ENCODE results near the gene CASP9. TPM values are rescaled to one million over a fixed set of nuclear protein-coding genes. Genes with fewer than 3 reads are reported as not detected.

The CASP9 gene
- total RNA-seq, 1 experiment from 2014 or later = 12.4 TPM

- no peak overlapping the region for H3K4me3 ChIP-seq
- no peaks in the 10 kb centered on the region for H4K20me1 ChIP-seq (ENCODE audit: insufficient read depth)
- ChIA-PET POLR2A (ENCODE audit: unreplicated experiment) (no interaction called here), CTCF (no interaction called here)
- H3K27ac ChIP-seq = no peak overlapping the region
- H3K9me2 ChIP-seq (ENCODE audit: insufficient read depth) = no peaks in the 10 kb centered on the region
- H3K36me3 ChIP-seq (ENCODE audit: low read depth) = no peaks in the 10 kb centered on the region
- TF ChIP-seq CTCF (conservative IDR thresholded peaks at IDR 0.05) = no peak
- TF ChIP-seq EZH2 (IDR thresholded peaks at IDR 0.05; ENCODE audit: low read depth) = no peak
- no peak overlapping the region for H3K4me2 ChIP-seq
- no peaks in the 10 kb centered on the region for H3K27me3 ChIP-seq (ENCODE audit: insufficient read depth, low read depth)
- H3F3A ChIP-seq (ENCODE audit: insufficient read depth, low read depth) = peaks cover 6% of the 10 kb centered on the region; the same call in 1 of the 2 replicates
- H3K79me2 ChIP-seq (ENCODE audit: low read depth) = no peaks in the 10 kb centered on the region
- intact Hi-C loops (cut with micrococcal nuclease; ENCODE audit: unreplicated experiment) = no loop called here
- DNase-seq = peak in 1 of 2 experiments; percentile 36
- no peaks in the 10 kb centered on the region for H3K9me3 ChIP-seq (ENCODE audit: insufficient read depth, low read depth)
- no TSS peak for BruUV-seq (replicated peaks)
- H2AFZ ChIP-seq = no peak overlapping the region
- H3K4me1 ChIP-seq (replicated peaks; ENCODE audit: insufficient read depth) = 0 out of 2 replicates have a peak, but pooled peaks cover 4% of the 10 kb centered on the region
Observed at GRCh38 chr1:15454256-15454655, 69.8 kb downstream of the CASP9 start.

- peaks cover 6% of the 10 kb centered on the region; the same call in 1 of the 2 replicates for H3F3A ChIP-seq (ENCODE audit: insufficient read depth, low read depth)
- no peak overlapping the region for H2AFZ ChIP-seq
- 0 out of 2 replicates have a peak, but pooled peaks cover 4% of the 10 kb centered on the region for H3K4me1 ChIP-seq (replicated peaks; ENCODE audit: insufficient read depth)
- no peak overlapping the region for H3K27ac ChIP-seq
- no peak for DNase-seq
- intact Hi-C loops (cut with micrococcal nuclease; ENCODE audit: unreplicated experiment) = no loop called here
- no peaks in the 10 kb centered on the region for H3K36me3 ChIP-seq (ENCODE audit: low read depth)
- no peak overlapping the region for H3K4me2 ChIP-seq
- CTCF ChIA-PET = no interaction called here
- BruUV-seq (replicated peaks) = no TSS peak
- H3K27me3 ChIP-seq (ENCODE audit: insufficient read depth, low read depth) = no peaks in the 10 kb centered on the region
- TF ChIP-seq EZH2 (IDR thresholded peaks at IDR 0.05; ENCODE audit: low read depth) = no peak
- no peak for TF ChIP-seq CTCF (conservative IDR thresholded peaks at IDR 0.05)
- no peak overlapping the region for H3K4me3 ChIP-seq
- H4K20me1 ChIP-seq (ENCODE audit: insufficient read depth) = no peaks in the 10 kb centered on the region
- POLR2A ChIA-PET (ENCODE audit: unreplicated experiment) = no interaction called here
- H3K9me3 ChIP-seq (ENCODE audit: insufficient read depth, low read depth) = no peaks in the 10 kb centered on the region
- no peaks in the 10 kb centered on the region for H3K79me2 ChIP-seq (ENCODE audit: low read depth)
- H3K9me2 ChIP-seq (ENCODE audit: insufficient read depth) = no peaks in the 10 kb centered on the region
Observed at GRCh38 chr1:15453734-15454133, 70.3 kb downstream of the CASP9 start.

GRCh38 chr1:15452866-15453571 lies 71.0 kb downstream of the CASP9 start:
- 0 out of 2 replicates have a peak, but pooled peaks cover 4% of the 10 kb centered on the region for H3K4me1 ChIP-seq (replicated peaks; ENCODE audit: insufficient read depth)
- H2AFZ ChIP-seq = no peak overlapping the region
- no peaks in the 10 kb centered on the region for H3K27me3 ChIP-seq (ENCODE audit: insufficient read depth, low read depth)
- POLR2A ChIA-PET (ENCODE audit: unreplicated experiment) = no interaction called here
- H3K9me3 ChIP-seq (ENCODE audit: insufficient read depth, low read depth) = no peaks in the 10 kb centered on the region
- H3K4me2 ChIP-seq = no peak overlapping the region
- H3K36me3 ChIP-seq (ENCODE audit: low read depth) = no peaks in the 10 kb centered on the region
- H3K9me2 ChIP-seq (ENCODE audit: insufficient read depth) = no peaks in the 10 kb centered on the region
- H3K79me2 ChIP-seq (ENCODE audit: low read depth) = no peaks in the 10 kb centered on the region
- no peak overlapping the region for H3K4me3 ChIP-seq
- peaks cover 6% of the 10 kb centered on the region; the same call in 1 of the 2 replicates for H3F3A ChIP-seq (ENCODE audit: insufficient read depth, low read depth)
- no peak for TF ChIP-seq EZH2 (IDR thresholded peaks at IDR 0.05; ENCODE audit: low read depth)
- no peak for TF ChIP-seq CTCF (conservative IDR thresholded peaks at IDR 0.05)
- H4K20me1 ChIP-seq (ENCODE audit: insufficient read depth) = no peaks in the 10 kb centered on the region
- intact Hi-C loops (cut with micrococcal nuclease; ENCODE audit: unreplicated experiment) = no loop called here
- DNase-seq = no peak
- BruUV-seq (replicated peaks) = no TSS peak
- CTCF ChIA-PET = no interaction called here
- no peak overlapping the region for H3K27ac ChIP-seq

Measured in PC-9 (cell line).